IPS-18a (cell line): Measurements from ENCODE around the gene ARCN1.

Source experiments
- H3K27ac ChIP-seq: one replicate; pipeline ENCODE4 v1.5.1; 2013; ENCODE audit warnings: low read length
- H3K27me3 ChIP-seq: one replicate; pipeline ENCODE4 v1.6.1; 2013; ENCODE audit warnings: mild to moderate bottlenecking, low read length; ENCODE audit not compliant: control insufficient read depth, insufficient read depth
- H3K36me3 ChIP-seq: one replicate; pipeline ENCODE4 v1.6.1; 2013; ENCODE audit warnings: low read depth, low read length; ENCODE audit not compliant: control insufficient read depth
- H3K4me1 ChIP-seq: one replicate; pipeline ENCODE4 v1.6.1; 2013; ENCODE audit warnings: low read depth, low read length; ENCODE audit not compliant: control insufficient read depth
- H3K4me3 ChIP-seq: one replicate; pipeline ENCODE4 v1.5.1; 2013; ENCODE audit warnings: low read length
- H3K9ac ChIP-seq: one replicate; pipeline ENCODE4 v1.6.1; 2013; ENCODE audit warnings: mild to moderate bottlenecking, low read length, moderate library complexity
- H3K9me3 ChIP-seq: one replicate; pipeline ENCODE4 v1.6.1; 2013; ENCODE audit warnings: low read depth, low read length; ENCODE audit not compliant: control insufficient read depth

Gene ARCN1

GRCh38 chr11:118618991-118619375, 46.8 kb downstream of the ARCN1 start:
- no peaks in the 10 kb centered on the region for H3K27me3 ChIP-seq
- no peaks in the 10 kb centered on the region for H3K36me3 ChIP-seq
- no peak overlapping the region for H3K27ac ChIP-seq
- no peaks in the 10 kb centered on the region for H3K9me3 ChIP-seq
- peaks cover 53% of the 10 kb centered on the region for H3K4me1 ChIP-seq
- H3K9ac ChIP-seq, result no peak overlapping the region
- H3K4me3 ChIP-seq, result no peak overlapping the region

- H3K27me3 ChIP-seq, result no peaks in the 10 kb centered on the region
- peaks cover 47% of the 10 kb centered on the region for H3K4me1 ChIP-seq
- H3K27ac ChIP-seq, result no peak overlapping the region
- no peak overlapping the region for H3K4me3 ChIP-seq
- H3K9ac ChIP-seq, result no peak overlapping the region
- H3K9me3 ChIP-seq, result no peaks in the 10 kb centered on the region
- no peaks in the 10 kb centered on the region for H3K36me3 ChIP-seq
Measured at GRCh38 chr11:118619444-118620197, 47.4 kb downstream of the ARCN1 start.

- H3K27ac ChIP-seq, result no peak overlapping the region
Measured at GRCh38 chr11:118620529-118621070, 48.4 kb downstream of the ARCN1 start.

GRCh38 chr11:118621071-118621783, 49.0 kb downstream of the ARCN1 start:
- H3K27me3 ChIP-seq, result no peaks in the 10 kb centered on the region
- peaks cover 34% of the 10 kb centered on the region for H3K4me1 ChIP-seq
- peak overlapping the region; percentile 76 for H3K4me3 ChIP-seq
- H3K9me3 ChIP-seq, result no peaks in the 10 kb centered on the region
- H3K9ac ChIP-seq, result peak overlapping the region; percentile 75
- H3K27ac ChIP-seq, result peak overlapping the region; percentile 6
- H3K36me3 ChIP-seq, result peaks cover 8% of the 10 kb centered on the region

More at GRCh38 chr11:118620529-118621070, 48.4 kb downstream of the ARCN1 start:
- Histone ChIP-seq H3K27me3 (no peaks in the 10 kb centered on the region), H3K9ac (no peak overlapping the region), H3K36me3 (peaks cover 7% of the 10 kb centered on the region), H3K9me3 (no peaks in the 10 kb centered on the region), H3K4me3 (peak overlapping the region; percentile 76), H3K4me1 (peaks cover 40% of the 10 kb centered on the region)

GRCh38 chr11:118621784-118622375, 49.7 kb downstream of the ARCN1 start:
- peak overlapping the region; percentile 6 for H3K27ac ChIP-seq
- peak overlapping the region; percentile 76 for H3K4me3 ChIP-seq
- no peaks in the 10 kb centered on the region for H3K9me3 ChIP-seq
- H3K4me1 ChIP-seq, result peaks cover 29% of the 10 kb centered on the region
- H3K27me3 ChIP-seq, result no peaks in the 10 kb centered on the region
- H3K36me3 ChIP-seq, result peaks cover 8% of the 10 kb centered on the region
- H3K9ac ChIP-seq, result peak overlapping the region; percentile 75

- Histone ChIP-seq H3K27me3 (no peaks in the 10 kb centered on the region), H3K36me3 (peaks cover 16% of the 10 kb centered on the region), H3K4me3 (peak overlapping the region; percentile 76), H3K9ac (no peak overlapping the region), H3K9me3 (no peaks in the 10 kb centered on the region), H3K27ac (no peak overlapping the region), H3K4me1 (peaks cover 29% of the 10 kb centered on the region)
Measured at GRCh38 chr11:118622376-118623268, 50.4 kb downstream of the ARCN1 start.

- Histone ChIP-seq H3K4me3 (no peak overlapping the region), H3K9ac (no peak overlapping the region), H3K4me1 (peaks cover 22% of the 10 kb centered on the region), H3K27ac (no peak overlapping the region), H3K36me3 (peaks cover 21% of the 10 kb centered on the region), H3K27me3 (no peaks in the 10 kb centered on the region), H3K9me3 (no peaks in the 10 kb centered on the region)
Measured at GRCh38 chr11:118623269-118623655, 51.1 kb downstream of the ARCN1 start.

GRCh38 chr11:118625036-118625690, 53.0 kb downstream of the ARCN1 start:
- Histone ChIP-seq H3K36me3 (peaks cover 29% of the 10 kb centered on the region), H3K4me1 (peaks cover 20% of the 10 kb centered on the region), H3K27me3 (no peaks in the 10 kb centered on the region), H3K9ac (no peak overlapping the region), H3K9me3 (no peaks in the 10 kb centered on the region), H3K4me3 (no peak overlapping the region), H3K27ac (no peak overlapping the region)

GRCh38 chr11:118625976-118626375, 53.8 kb downstream of the ARCN1 start:
- Histone ChIP-seq H3K27ac (no peak overlapping the region), H3K27me3 (no peaks in the 10 kb centered on the region), H3K4me1 (peaks cover 15% of the 10 kb centered on the region), H3K9ac (no peak overlapping the region), H3K36me3 (peaks cover 29% of the 10 kb centered on the region), H3K4me3 (no peak overlapping the region), H3K9me3 (no peaks in the 10 kb centered on the region)

GRCh38 chr11:118627566-118627965, 55.4 kb downstream of the ARCN1 start:
- Histone ChIP-seq H3K9ac (no peak overlapping the region), H3K9me3 (no peaks in the 10 kb centered on the region), H3K27me3 (no peaks in the 10 kb centered on the region), H3K36me3 (peaks cover 35% of the 10 kb centered on the region), H3K4me1 (peaks cover 5% of the 10 kb centered on the region), H3K27ac (no peak overlapping the region), H3K4me3 (no peak overlapping the region)
